ENCODE measurements around the gene GNG2. TPM values are rescaled to one million over a fixed set of nuclear protein-coding genes. Genes with fewer than 3 reads are reported as not detected.

GNG2 gene
- 2.6 to 4.0 TPM (median 2.8 TPM) in 5 replicates for total RNA-seq (2022; extraction: Qiagen RNA extraction)

DNA sequence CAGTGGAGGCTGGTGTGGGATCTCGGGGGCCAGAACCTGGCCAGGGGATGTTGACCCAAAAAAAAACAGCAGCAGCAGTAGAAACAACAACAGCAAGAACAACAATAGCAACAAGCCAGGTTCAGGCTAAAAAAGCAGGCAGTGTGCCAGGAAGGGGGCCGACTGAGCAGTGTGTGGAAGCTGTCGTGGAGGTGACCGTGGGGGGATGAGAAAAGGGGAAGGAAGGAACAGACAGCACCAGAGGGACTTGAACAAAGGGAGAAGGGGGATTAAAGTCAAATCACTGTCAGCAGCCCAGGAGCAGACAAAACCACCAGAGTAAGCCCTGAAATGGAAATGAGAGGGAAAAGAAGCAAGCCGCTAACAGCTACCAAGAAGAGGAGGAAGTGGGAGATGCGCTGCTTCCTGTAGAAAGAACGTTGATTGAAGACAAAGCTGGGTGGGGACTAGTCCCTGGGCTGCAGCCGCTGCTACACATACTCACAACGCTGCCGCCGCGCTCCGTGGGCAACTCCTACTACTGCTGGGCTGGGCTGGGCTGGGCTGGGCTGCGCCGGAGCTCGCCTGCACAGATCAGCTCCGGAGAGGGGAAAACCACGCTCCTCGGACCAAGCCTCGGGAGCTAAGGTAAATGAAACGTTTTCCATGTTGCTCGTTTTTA is at the start of gene GNG2:
Gene GNG2, plus strand, starts transcription at position 449 of the 661 bp plus-strand sequence. CDS start 90,067 bp downstream, outside the sequence.

DNA sequence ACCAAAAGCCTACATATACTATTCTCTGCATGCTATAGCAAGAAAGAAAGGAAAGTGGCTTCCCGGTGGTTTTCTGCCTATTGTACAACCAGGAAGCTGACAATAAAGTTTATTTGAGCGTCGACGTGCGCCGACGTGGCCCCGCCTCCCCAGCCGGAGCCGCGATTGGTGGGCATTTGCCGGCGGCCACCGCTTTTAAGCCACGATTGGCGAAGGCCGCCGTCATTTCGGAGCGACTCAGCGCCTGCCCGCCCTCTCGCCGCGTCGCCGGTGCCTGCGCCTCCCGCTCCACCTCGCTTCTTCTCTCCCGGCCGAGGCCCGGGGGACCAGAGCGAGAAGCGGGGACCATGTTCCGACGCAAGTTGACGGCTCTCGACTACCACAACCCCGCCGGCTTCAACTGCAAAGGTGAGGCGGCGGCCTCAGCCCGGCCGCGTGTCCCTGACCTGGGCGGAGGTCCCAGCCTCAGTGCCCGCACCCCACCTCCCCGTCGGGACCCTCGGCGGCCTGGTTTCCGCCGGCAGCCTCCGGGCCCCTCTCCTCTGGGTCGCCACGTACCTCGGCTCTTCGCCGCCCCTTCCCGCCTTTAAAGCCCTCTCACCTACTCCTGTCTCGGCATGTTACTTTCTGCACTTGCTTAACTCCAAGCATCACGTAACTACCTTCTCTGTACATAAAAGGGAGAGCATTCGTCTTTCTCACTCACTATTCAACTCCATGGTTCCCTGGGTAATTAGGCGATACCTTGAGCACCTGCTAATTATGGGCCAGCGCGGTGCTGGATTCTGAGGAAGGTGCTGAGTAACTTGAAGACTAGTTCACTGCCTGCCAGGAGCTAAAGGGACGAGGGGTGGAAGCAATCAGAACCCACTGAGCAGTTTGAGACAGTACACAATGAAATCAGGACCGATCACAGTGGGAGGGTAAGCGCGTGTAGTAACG is 129.2 kb downstream of the GNG2 start, which contains the start of gene RTRAF:
Gene RTRAF, plus strand, starts transcription at position 254 of the 942 bp plus-strand sequence. Its CDS starts 94 bp downstream, at position 348.

Other genes with a start within 250 kb of the GNG2 start
- gene FRMD6, start 208.7 kb upstream of the GNG2 start, total RNA-seq (2022; extraction: Qiagen RNA extraction), result 26.3 to 42.4 TPM (median 35.5 TPM) in 5 replicates
- gene RTRAF, start 128.9 kb downstream of the GNG2 start, total RNA-seq (2022; extraction: Qiagen RNA extraction), result 279 to 321 TPM (median 300 TPM) in 5 replicates
- 29.2 to 42.4 TPM (median 31.9 TPM) in 5 replicates for gene NID2, start 208.4 kb downstream of the GNG2 start, total RNA-seq (2022; extraction: Qiagen RNA extraction)

All from A549 treated with dexamethasone at 1 μM for 4 hours (cell line).